Activated CD8-positive, alpha-beta memory T cell treated with anti-CD3 and anti-CD28 coated beads, Interleukin-2, amount 50 U/mL, for 1 hour (primary cell): ENCODE measurements around the gene LZTFL1.
"Not testable (repeated sequence)": the region's sequence is repeated elsewhere in the genome, so short reads cannot be mapped to it uniquely, and the experiment has no call there.

ENCODE experiments used
- DNase-seq: peaks from one replicate; pipeline ENCODE4 v3.0.0-alpha.2; 2020; ENCODE audit errors: extremely low read depth

The LZTFL1 gene

DNA sequence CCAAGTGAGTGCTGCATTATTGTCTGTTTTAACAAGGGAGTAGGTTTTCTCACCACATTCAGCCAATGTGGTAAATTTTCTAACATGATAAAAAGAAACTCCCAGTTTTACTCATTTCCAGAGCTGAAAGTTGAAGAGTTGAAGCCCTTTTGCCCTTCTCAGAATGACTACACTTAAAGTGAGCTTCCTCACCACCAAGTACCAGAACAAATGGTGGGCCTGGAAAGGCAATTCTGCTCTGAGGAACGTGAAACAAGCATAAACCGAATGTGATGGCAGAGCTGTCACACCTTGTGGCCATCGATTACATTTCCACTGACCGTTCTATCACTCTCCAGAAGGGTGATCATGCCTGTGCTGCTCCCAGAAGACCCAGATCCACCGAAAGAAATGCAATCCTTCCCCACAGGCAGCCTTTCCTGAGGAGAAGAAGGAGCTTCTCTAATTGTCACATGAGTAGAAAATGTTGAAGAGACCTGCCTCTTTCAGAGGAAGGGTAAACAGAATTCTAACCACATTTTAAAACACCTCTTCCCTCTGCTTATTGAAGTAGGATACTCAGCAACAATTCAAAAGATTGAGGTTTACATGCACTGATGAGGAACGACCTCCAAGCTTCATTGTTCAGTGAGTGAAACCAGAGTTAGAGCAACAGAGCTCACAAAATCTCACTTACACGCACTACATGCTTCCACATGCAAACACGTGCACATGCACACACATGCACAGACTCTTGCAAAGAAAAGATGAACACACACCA lies 23.0 kb upstream of the LZTFL1 start:
- no peak for DNase-seq

DNA sequence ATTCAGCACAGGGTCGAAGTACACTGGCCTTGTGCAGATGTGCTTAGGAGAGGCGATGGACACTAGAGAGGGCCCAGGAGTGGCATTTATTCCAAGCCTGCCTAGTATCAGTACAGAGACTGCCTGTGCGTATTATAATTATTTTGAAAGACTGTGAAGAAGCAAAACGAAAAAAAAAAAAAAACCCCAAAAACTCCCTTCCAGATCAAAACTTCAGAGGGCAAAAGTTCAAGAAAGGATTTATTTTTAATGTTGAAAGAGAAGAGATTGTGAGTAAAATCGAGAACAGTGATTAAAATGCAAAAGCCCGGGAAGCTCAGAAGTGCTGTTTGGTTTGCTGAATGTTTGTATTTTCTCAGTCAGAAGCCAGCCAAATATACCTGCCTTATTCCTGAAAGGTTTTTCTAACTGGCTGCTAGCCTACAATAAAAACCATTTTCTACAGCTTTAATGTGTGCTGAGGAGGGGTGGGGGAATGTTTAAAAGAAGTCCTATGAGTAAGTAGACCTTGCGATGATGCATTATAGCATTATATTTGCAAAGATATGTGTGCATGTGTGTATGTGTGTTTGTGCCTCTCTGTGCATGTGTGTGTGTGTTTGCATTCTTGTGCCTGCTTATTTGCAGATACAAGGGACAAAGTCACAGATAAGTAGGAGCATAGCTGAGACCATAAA lies 19.3 kb upstream of the LZTFL1 start:
- no peak for DNase-seq

DNA sequence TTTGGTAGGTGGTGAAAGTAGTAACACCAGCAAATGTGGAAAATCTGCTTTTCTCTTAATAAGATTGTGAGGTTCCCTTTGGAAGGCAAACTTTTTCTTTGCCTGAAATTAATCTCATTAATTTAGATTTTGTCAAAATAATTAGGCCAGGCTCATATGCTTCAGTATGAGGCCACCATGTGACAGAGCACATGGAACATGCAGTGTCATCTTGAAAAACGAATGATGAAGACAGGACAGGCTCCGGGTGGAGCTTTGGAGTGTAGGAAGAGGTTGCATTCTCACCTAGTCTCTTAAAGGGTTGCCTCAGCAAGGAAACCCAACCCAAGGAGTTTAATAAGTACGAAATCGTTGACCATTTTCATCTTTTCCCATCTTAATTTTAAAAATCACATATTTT lies 18.6 kb upstream of the LZTFL1 start:
- DNase-seq, result no peak

DNA sequence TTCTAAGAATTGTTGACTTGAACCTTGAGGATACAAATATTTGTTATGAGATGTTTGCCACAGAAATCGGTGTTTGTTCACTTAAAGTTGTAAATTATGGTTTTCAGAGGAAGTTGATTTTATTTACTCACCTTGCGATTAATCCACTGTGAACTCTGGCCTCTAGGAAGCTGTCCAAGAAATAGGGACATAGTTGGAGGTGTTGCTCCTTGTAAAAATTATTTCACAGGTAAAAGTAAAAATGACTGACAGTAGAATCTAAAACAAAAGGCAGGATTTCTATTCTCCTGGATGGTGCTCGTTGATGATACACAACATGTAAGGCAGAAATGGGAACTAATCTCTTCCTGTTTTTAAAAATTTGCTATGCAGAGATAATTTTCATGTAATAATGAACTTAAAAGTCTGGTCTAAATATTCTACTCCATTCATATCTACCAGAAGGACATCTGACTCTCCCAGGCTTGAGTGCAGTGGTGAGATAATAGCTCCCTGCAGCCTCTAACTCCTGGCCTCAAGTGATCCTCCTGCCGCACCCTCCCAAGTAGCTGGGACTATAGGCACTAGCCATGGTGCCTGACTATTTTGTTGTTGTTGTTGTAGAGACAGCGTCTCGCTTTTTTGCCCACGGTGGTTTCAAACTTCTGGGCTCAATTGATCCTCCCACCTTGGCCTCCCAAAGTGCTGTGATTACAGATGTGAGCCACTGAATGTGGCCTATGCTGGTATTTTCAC lies 17.1 kb upstream of the LZTFL1 start:
- no peak for DNase-seq

DNA sequence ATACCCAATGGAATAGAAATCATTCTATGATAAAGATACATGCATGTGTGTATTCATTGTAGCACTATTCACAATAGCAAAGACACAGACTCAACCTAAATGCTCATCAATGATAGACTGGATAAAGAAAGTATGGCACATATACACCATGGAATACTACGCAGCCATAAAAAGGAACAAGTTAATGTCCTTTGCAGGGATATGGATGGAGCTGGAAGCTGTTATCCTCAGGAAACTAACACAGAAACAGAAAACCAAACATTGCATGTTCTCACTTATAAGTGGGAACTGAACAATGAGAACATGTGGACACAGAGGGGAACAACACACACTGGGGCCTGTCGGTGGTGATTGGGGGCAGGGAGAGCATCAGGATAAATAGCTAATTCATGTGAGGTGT lies 15.1 kb upstream of the LZTFL1 start:
- DNase-seq, result not testable (repeated sequence)

DNA sequence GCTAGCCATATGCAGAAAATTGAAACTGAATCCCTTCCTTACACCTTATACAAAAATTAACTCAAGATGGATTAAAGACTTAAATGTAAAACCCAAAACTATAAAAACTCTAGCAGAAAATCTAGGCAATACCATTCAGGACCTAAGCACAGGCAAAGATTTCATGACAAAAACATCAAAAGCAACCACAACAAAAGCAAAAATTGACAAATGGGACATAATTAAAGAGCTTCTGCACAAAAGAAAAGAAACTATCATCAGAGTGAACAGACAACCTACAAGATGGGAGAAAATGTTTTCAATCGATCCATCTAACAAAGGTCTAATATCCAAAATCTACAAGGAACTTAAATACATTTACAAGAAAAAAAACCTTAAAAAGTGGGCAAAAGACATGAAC lies 14.4 kb upstream of the LZTFL1 start:
- DNase-seq, result not testable (repeated sequence)

DNA sequence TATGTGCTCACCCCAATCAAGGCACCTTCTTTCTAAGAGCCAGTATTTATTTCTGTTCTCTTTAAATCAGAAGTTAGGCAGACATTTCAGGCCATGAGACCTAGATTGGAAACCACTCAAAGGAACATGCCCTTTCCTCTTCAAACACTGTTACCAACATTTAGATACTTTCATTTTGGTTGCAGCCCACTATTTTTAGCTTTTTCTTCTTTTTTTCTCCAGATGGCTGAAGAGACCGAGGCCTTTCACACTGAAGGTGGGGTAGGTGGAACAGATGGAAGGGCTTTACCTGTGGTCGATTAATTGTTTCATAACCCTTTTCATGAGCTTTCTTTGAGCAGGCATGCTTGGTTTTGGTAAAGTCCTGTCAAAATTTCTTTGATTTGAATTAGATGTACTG lies 10.9 kb upstream of the LZTFL1 start:
- DNase-seq, result no peak

DNA sequence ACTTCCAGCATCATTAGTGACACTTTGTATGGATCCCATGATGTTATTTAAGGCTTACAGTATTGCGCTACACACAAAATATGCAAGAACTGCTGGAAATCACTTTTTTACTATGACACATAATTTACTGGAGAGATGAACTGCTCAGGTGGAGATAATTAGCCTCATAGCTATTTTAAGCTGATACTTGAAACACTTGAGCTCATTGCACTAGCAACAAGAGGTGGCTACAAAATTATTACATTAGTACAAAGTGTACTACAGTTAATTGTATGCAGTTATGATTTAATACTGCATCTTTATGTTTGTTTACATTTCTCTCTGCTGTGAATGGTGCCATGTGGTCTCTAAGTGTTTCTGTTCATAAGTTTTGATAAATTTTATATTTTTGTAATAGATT lies 6.5 kb upstream of the LZTFL1 start:
- DNase-seq, result no peak

DNA sequence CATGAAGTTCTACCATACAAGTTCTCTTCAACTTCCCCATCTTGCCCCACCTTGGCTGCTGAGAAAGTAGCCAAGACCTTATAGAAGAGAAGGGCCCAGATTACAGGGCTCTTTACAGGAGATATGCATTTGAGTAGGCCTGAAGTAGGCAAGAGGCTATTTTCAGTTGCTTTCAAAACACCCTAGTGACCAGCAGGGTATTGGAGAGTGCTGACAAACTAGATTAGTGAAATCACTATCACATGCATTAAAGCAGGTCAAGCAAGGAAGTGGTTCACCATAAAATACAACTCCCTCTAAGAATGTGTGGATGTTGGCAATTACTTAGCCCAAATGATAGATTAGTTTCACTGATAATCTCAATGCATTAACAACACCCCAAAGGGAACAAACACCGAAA lies 2.7 kb upstream of the LZTFL1 start:
- no peak for DNase-seq

DNA sequence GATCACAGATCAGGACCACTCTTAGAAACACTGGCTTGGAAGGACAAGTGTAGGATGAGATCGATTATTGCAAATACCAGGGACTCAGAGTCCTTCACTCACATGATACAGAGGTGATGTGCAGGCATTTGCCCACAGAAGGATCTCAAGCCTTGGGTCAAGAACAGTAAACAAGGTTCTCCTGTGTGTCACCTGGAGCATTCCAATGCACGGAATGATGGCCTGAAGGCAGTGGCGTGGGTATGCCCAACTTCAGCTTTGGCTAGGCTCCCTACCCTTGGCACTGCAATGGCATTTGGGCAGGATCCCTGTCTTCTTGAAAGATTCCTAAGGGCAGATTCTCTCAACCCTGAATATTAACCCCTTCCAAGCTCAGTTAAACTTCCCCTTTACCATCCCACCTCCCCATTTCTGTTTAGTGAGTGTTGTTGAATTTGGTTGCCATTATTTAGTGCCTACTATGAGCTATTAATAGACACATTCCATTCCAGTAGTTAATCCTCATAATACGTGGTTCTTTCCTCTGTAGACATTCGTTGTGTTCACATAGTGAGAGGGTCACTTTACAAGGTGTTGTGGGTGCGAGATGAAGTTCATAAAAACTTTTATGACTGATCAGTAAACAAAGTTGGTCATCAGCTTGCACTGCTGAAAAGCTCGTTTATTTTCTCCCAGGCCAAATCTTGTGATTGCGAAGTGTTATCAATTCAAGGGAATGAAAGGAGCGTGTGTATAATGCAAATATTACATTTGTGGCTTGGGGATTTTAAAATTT lies 1.1 kb upstream of the LZTFL1 start:
- DNase-seq, result no peak

DNA sequence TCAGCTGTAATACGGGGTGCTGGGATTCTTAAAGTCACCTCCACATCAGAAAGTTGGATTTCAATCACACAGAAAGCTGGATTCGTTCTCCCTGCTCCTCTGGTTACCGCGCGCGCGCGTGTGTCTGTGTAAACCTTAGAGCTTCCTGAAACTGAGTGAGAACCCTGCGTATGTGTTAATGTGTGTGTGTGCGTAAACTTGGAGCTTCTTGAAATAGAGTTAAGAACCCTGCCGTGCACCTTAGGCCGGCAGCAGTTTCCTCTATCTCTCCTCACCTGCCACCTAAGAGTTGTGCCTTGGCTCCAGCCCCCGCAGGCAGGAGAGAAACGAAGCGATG lies 531 bp downstream of the LZTFL1 start:
- no peak for DNase-seq

DNA sequence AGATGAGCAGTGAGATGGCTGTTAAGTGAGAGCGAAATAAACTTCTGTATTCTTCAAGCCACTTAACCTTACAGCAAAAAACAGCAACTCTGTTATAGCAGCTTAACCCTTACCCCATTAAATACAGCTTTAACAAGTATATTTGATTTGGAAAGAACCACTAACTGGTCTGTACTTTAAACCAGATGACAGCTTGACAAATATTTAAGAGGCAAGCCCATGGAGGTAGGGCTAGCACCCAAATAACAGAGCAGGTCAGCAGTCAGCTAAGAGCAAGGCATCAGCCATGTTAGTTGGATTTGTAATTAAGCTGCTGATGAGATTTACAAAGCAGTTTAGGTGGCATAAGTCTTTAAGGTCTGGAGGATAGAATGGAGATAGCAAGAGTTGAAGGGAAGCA lies 3.5 kb downstream of the LZTFL1 start:
- DNase-seq, result no peak

DNA sequence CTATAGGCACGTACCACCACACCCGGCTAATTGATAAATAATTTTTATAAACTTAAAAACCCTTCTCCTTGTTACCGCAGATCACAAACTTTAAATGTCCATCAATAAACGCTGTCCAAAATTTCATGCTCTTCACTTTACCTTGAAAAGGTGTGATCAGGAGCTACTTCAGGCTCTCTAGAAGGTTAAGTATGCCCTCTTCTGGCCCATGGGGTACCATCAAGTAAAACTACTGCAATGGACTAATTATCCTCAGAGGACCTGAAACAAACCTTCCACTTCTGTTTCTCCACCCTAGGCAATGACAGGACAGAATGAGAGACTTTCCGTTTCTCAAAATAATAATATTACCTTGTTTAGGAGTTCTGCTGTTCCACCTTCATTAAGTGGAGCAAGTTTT lies 9.2 kb downstream of the LZTFL1 start:
- DNase-seq, result no peak

DNA sequence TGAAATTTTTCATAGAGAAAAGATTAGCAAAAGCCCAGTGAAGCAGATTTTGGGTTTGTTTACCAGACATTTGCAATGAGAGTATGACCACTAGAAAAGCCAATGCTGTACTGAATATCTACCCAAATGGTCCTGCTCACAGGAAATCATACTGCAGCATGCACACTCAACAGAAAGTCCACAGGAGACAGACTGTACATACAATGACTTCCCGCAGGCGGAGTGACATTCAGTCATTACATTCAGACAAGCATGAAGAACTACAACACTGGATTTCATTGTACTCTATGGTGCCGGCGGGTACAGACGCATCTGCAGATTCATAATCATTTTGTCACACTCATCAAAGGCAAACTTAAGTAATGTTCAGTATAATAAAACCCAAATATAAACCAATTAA lies 11.8 kb downstream of the LZTFL1 start:
- no peak for DNase-seq

DNA sequence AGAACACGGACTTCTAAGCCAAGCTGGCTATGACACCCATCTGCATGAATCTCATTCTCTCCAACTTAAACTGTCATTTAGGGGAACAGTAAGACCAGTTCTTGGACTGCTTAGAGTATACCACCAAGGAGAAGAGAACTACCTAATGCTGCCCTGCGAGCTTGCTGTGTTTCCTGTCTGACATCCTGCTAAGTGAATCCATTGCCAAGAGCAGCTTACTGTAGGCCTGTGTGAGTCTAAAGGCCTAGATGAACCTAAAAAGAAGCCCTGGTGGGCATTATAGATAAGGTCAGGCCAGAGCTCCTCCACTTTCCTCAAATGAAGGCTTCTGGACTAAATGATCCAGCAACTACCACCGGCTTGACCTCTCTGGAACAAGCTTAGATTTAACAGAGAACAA lies 15.0 kb downstream of the LZTFL1 start:
- DNase-seq, result no peak

DNA sequence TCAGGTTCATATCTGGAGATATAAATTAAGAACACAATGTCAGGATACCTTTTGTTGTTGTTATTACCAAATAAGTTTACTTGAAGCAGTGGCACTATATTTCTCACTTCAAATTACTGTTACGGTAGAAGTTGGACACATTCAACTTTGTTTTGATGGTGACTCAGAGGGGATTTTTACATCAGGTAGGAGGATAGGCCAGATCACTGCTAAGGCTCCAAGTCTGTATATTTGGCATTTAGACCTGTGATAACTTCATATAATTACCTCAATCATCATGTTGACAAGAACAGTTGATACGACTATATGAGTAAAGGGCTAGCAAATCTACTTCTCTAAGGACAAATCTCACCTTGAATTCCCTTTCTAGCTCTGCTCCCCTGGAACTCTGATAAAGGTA lies 15.6 kb downstream of the LZTFL1 start:
- no peak for DNase-seq

DNA sequence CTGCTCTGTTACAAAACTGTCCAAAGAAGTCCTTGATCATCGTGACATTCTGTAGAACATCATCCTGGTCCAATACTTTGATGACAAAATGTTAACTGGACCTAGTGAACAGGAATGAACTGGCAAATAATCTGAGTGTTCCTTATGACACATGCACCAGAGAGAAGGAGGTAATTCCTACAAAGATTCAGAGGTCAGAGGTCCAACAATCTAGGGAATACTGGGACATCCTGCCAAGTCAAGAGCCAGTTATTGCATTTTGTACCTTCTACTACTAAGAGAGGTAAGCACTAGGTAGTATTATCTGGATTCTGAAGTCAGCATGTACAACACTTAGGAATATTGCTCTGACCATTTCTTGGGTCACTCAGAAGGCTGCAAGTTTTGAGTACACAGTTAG lies 20.8 kb downstream of the LZTFL1 start:
- DNase-seq, result no peak

DNA sequence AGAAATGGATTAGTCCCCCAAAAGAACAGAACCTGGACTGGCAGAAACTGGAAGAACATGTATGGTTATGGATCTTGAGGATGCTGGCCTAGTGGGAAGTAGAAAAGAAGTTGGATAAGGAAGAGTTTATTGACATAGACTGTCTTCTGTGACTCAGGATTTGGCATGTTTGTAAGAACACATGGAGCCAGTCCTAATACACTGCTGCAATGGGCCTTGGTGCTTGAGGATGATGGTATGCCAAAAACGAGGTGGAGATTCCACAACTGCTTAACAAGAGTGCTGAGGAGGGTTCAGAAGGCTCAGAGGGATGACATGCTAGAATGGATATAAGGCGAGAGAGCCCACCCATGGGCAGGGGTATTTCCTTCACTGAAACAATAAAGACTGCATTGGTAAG lies 22.4 kb downstream of the LZTFL1 start:
- no peak for DNase-seq

DNA sequence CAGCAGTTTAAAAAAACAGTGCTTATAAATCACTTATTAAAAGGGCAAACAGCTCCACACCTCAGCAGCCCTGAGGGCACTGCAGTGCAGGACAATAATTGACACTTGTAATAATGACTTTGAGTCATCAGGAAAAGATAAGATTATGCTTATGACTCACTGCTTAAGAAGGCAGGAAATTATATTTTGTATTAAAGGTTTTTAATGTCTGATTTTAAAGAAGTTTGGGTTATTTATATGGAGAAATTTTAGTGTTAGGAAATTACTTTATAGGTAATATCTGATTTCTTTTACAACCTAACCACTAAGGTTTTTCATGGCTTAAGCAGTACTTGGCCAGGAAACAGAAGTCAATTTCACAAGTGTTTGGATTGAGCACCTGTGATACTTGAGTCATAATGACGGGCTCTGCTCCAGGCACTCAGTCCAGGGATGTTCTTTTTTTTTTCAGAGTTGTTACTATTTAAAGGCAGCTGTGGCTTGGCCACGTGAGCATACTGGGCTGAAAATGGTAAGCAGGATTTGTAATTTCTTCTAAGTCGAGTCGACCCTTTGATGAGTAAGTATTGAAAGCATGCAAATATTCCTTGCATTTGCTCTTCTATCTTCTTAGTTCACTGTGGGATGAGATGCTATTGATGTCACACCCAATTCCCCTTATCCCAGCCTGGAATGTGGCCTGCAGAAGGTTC lies 23.9 kb downstream of the LZTFL1 start:
- no peak for DNase-seq

DNA sequence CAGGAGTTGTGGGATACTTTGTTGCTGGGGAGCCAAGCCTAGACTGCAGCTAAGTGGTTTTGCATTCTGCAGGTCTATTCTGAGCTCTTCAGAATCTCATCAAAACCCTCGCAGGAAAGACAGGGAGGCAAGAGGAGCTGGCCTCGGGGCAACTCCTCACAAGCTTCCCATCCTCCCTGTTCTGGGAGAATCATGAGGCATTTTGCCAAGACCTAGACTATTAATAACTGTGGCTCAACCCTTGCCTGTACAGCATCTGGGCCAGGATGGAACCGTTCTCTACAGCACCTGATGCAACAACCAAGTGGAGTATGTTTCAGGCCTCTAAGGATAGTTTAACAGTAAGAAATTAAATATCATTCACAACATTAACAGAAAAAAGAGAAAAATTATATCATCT lies 25.4 kb downstream of the LZTFL1 start:
- no peak for DNase-seq

DNA sequence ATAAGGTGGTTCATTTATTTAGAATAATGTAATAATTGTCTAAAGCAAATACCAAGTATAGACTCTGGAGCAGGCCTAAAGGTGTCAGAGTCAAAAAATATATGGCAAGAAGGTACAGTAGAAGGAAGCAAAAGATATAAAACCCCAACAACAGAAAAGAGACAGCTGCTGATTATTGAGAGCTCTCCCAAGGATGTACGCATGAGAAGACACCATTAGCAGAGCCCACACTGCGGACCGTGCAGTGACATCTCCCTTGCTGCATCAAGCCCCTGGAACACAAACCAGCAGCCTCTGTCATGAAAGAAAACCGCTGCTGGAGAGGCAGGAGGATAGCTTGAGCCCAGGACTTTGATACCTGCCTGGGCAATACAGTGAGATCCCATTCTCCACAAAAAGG lies 27.6 kb downstream of the LZTFL1 start:
- DNase-seq, result no peak
